Astrocyte (in vitro differentiated cells and primary cell): Measurements from ENCODE around the gene TWIST2. TPM values are rescaled to one million over a fixed set of nuclear protein-coding genes. Genes with fewer than 3 reads are reported as not detected.

Source experiments
- DNase-seq: peaks from one replicate; pipeline ENCODE4 v3.0.0-alpha.2; 2010; ENCODE audit warnings: low read depth
- FAIRE-seq: peaks from 2 replicates; lab custom pipeline; 2011; peaks lifted over from hg19 to GRCh38; lab: Jason Lieb, UNC
- H2AFZ ChIP-seq: 2 replicates; pipeline ENCODE4 v1.6.0; 2012; ENCODE audit warnings: low read depth, low read length, inconsistent platforms
- H3K27ac ChIP-seq: 2 replicates; pipeline ENCODE4 v1.5.1; 2011; ENCODE audit warnings: low read depth, low read length, inconsistent platforms
- H3K27me3 ChIP-seq: 2 replicates; pipeline ENCODE4 v1.6.0; 2011; ENCODE audit warnings: low read length, inconsistent platforms; ENCODE audit not compliant: insufficient read depth
- H3K36me3 ChIP-seq: 2 replicates; pipeline ENCODE4 v1.5.1; 2011; ENCODE audit warnings: low read length, inconsistent platforms; ENCODE audit not compliant: insufficient read depth
- H3K4me1 ChIP-seq: 2 replicates; pipeline ENCODE4 v1.5.1; 2011; ENCODE audit warnings: low read length, inconsistent platforms; ENCODE audit not compliant: insufficient read depth
- H3K4me2 ChIP-seq: 2 replicates; pipeline ENCODE4 v1.6.0; 2012; ENCODE audit warnings: low read length, inconsistent platforms
- H3K4me3 ChIP-seq: 2 replicates; pipeline ENCODE4 v1.5.1; 2011; ENCODE audit warnings: low read depth, mild to moderate bottlenecking, low read length, inconsistent platforms; ENCODE audit not compliant: insufficient read depth
- H3K79me2 ChIP-seq: 2 replicates; pipeline ENCODE4 v1.6.0; 2012; ENCODE audit warnings: mild to moderate bottlenecking, low read length, inconsistent platforms; ENCODE audit not compliant: insufficient read depth
- H3K9ac ChIP-seq: 2 replicates; pipeline ENCODE4 v1.6.0; 2012; ENCODE audit warnings: mild to moderate bottlenecking, low read length, inconsistent platforms
- H3K9me3 ChIP-seq: 2 replicates; pipeline ENCODE4 v1.5.1; 2012; ENCODE audit warnings: low read depth, mild to moderate bottlenecking, low read length, inconsistent platforms; ENCODE audit not compliant: insufficient read depth
- H4K20me1 ChIP-seq: 2 replicates; pipeline ENCODE4 v1.6.0; 2012; ENCODE audit warnings: low read length, inconsistent platforms; ENCODE audit not compliant: insufficient read depth
- H3K27ac Mint-ChIP-seq: one replicate; pipeline ENCODE4 v1.8.0; 2021; ENCODE audit warnings: mild to moderate bottlenecking, mixed read lengths; ENCODE audit not compliant: unreplicated experiment
- H3K27me3 Mint-ChIP-seq: one replicate; pipeline ENCODE4 v1.8.0; 2021; ENCODE audit warnings: low read depth, mixed read lengths; ENCODE audit not compliant: unreplicated experiment
- H3K36me3 Mint-ChIP-seq: one replicate; pipeline ENCODE4 v1.8.0; 2021; ENCODE audit warnings: low read depth, mixed read lengths; ENCODE audit not compliant: unreplicated experiment
- H3K4me1 Mint-ChIP-seq: one replicate; pipeline ENCODE4 v1.8.0; 2021; ENCODE audit warnings: low read depth, mixed read lengths; ENCODE audit not compliant: unreplicated experiment
- H3K4me3 Mint-ChIP-seq: one replicate; pipeline ENCODE4 v1.8.0; 2021; ENCODE audit warnings: mild to moderate bottlenecking, moderate library complexity, mixed read lengths; ENCODE audit not compliant: unreplicated experiment
- H3K9me3 Mint-ChIP-seq: one replicate; pipeline ENCODE4 v1.8.0; 2021; ENCODE audit warnings: mild to moderate bottlenecking, mixed read lengths; ENCODE audit not compliant: unreplicated experiment
- EZH2 ChIP-seq: IDR thresholded peaks from 2 replicates; pipeline ENCODE4 v1.6.1; 2012; ENCODE audit warnings: mild to moderate bottlenecking, low read length, inconsistent platforms; ENCODE audit not compliant: insufficient read depth
- total RNA-seq: library from RNA; stranded (reverse); gene quantifications from 2 replicates; pipeline ENCODE4 v1.2.1, GENCODE V29; 2021
- TF ChIP-seq, protein P1 (sequence below): IDR thresholded peaks from 2 replicates; pipeline ENCODE4 v1.5.1; 2011; ENCODE audit warnings: low read depth, mild to moderate bottlenecking, inconsistent platforms, low read length, moderate library complexity; ENCODE audit not compliant: insufficient read depth

The TWIST2 gene
- total RNA-seq, 1 donor from 2014 or later, result 3.2 TPM

DNA sequence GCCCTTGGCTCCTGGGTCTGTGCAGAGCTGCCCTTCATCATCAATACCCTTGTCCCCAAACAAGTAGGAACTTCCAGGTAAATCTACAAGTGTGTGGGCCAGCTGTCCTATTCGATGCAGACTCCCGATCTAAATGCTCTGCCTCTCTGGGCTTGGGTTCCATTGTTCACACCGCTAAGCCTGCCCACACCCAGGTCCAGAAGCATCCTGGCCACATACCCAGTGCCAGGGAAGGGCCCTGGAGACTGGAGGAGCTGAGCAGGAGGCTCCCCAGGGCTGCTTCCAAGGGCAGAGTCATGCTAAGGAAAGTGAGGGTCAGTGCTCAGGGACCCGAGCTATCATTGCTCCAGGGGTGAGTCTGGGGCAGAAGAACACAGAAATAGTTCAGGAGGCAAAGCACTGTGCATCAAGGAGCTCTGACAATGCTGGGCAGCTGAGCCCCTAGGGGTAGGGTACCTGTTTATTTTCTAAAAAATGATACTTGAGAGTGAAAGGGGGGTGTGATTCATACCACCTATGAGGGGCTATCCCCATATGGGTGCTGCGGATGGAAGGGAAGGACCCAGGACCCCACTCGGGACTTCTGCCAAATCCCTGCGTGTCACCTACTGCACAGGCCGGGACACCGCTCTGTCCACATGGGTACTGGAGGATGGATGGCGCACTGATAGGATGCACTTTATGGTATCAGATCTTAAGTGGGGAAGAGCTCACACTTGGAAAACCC, 25.8 kb upstream of the TWIST2 start:
- Histone ChIP-seq H3K4me1 (peaks cover 7% of the 10 kb centered on the region), H3K4me2 (no peak overlapping the region), H3K9ac (no peak overlapping the region), H3K9me3 (peaks cover 2% of the 10 kb centered on the region), H2AFZ (no peak overlapping the region), H4K20me1 (no peaks in the 10 kb centered on the region), H3K27me3 (no peaks in the 10 kb centered on the region), H3K4me3 (no peak overlapping the region), H3K36me3 (no peaks in the 10 kb centered on the region), H3K27ac (no peak overlapping the region), H3K79me2 (no peaks in the 10 kb centered on the region)
- peaks cover 11% of the 10 kb centered on the region for H3K4me1 Mint-ChIP-seq
- no peak overlapping the region for H3K27ac Mint-ChIP-seq
- peaks cover 11% of the 10 kb centered on the region for H3K27me3 Mint-ChIP-seq
- TF ChIP-seq, protein P1, sequence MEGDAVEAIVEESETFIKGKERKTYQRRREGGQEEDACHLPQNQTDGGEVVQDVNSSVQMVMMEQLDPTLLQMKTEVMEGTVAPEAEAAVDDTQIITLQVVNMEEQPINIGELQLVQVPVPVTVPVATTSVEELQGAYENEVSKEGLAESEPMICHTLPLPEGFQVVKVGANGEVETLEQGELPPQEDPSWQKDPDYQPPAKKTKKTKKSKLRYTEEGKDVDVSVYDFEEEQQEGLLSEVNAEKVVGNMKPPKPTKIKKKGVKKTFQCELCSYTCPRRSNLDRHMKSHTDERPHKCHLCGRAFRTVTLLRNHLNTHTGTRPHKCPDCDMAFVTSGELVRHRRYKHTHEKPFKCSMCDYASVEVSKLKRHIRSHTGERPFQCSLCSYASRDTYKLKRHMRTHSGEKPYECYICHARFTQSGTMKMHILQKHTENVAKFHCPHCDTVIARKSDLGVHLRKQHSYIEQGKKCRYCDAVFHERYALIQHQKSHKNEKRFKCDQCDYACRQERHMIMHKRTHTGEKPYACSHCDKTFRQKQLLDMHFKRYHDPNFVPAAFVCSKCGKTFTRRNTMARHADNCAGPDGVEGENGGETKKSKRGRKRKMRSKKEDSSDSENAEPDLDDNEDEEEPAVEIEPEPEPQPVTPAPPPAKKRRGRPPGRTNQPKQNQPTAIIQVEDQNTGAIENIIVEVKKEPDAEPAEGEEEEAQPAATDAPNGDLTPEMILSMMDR, result no peak
- TF ChIP-seq EZH2, result no peak
- H3K36me3 Mint-ChIP-seq, result no peaks in the 10 kb centered on the region
- DNase-seq (no peak), FAIRE-seq (no peak)
- H3K4me3 Mint-ChIP-seq, result no peak overlapping the region
- H3K9me3 Mint-ChIP-seq, result peaks cover 17% of the 10 kb centered on the region

DNA sequence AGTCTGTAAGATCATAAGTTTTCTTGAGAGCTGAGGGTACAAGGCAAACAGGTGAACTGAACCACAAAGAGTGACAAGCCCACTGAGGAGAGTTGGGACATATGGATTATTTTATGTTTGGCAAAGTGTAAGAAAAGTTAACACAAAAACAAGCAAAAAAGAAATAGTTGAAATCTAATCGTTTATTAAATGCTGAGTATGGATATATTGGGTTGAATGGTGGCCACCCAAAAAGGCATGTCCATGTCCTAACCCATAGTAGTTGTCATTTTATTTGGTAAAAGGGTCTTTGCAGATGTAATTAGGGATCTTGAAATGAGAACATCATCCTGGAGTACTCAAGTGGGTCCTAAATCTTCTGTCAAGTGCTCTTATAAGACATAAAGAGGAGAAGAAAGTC, 24.9 kb upstream of the TWIST2 start:
- H3K4me1 Mint-ChIP-seq, result peaks cover 11% of the 10 kb centered on the region
- Histone ChIP-seq H3K79me2 (no peaks in the 10 kb centered on the region), H3K4me3 (no peak overlapping the region), H3K4me1 (peaks cover 7% of the 10 kb centered on the region), H3K27ac (no peak overlapping the region), H3K36me3 (no peaks in the 10 kb centered on the region), H4K20me1 (no peaks in the 10 kb centered on the region), H3K9me3 (peaks cover 2% of the 10 kb centered on the region), H3K9ac (no peak overlapping the region), H3K27me3 (no peaks in the 10 kb centered on the region), H3K4me2 (no peak overlapping the region), H2AFZ (no peak overlapping the region)
- H3K9me3 Mint-ChIP-seq, result peaks cover 17% of the 10 kb centered on the region
- no peak overlapping the region for H3K27ac Mint-ChIP-seq
- H3K27me3 Mint-ChIP-seq, result peaks cover 7% of the 10 kb centered on the region
- DNase-seq (no peak), FAIRE-seq (no peak)
- TF ChIP-seq, protein P1, result no peak
- no peak for TF ChIP-seq EZH2
- no peak overlapping the region for H3K4me3 Mint-ChIP-seq
- H3K36me3 Mint-ChIP-seq, result no peaks in the 10 kb centered on the region

DNA sequence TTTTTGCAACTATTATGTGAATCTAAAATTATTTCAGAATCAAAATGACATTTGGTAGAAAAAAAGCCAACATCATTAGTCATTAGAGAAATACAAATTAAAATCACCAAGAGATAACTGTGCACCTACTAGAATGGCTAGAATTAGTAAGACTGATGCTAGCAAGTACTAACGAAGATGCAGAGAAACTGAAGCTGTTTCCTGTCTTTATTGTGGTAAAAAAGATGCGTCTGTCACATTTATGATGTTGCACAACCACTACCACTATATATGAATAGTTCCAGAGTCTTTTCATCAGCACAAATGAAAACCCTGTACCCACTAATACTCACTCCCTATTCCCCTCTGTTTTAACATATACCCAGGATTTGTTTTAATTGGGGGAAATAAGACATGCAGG, 16.7 kb upstream of the TWIST2 start:
- Mint-ChIP-seq H3K27me3 (peaks cover 44% of the 10 kb centered on the region), H3K9me3 (peaks cover 2% of the 10 kb centered on the region), H3K27ac (no peak overlapping the region), H3K36me3 (no peaks in the 10 kb centered on the region), H3K4me3 (no peak overlapping the region), H3K4me1 (no peaks in the 10 kb centered on the region)
- FAIRE-seq (no peak), DNase-seq (no peak)
- TF ChIP-seq, protein P1, result no peak
- no peak for TF ChIP-seq EZH2
- no peaks in the 10 kb centered on the region for H3K79me2 ChIP-seq
- no peak overlapping the region for H3K9ac ChIP-seq
- H3K36me3 ChIP-seq, result no peaks in the 10 kb centered on the region
- H3K27ac ChIP-seq, result no peak overlapping the region
- peaks cover 24% of the 10 kb centered on the region for H3K27me3 ChIP-seq
- no peaks in the 10 kb centered on the region for H3K9me3 ChIP-seq
- no peak overlapping the region for H3K4me2 ChIP-seq
- no peak overlapping the region for H3K4me3 ChIP-seq
- H3K4me1 ChIP-seq, result no peaks in the 10 kb centered on the region
- H4K20me1 ChIP-seq, result no peaks in the 10 kb centered on the region
- no peak overlapping the region for H2AFZ ChIP-seq
